Fibroblast of skin of scalp (primary cell): ENCODE data around the gene TMEM163.
"Not testable (repeated sequence)": the region's sequence is repeated elsewhere in the genome, so short reads cannot be mapped to it uniquely, and the experiment has no call there.

Experiments
- DNase-seq: peaks from one replicate; pipeline ENCODE4 v3.0.0-alpha.2; 2013

The TMEM163 gene

DNA sequence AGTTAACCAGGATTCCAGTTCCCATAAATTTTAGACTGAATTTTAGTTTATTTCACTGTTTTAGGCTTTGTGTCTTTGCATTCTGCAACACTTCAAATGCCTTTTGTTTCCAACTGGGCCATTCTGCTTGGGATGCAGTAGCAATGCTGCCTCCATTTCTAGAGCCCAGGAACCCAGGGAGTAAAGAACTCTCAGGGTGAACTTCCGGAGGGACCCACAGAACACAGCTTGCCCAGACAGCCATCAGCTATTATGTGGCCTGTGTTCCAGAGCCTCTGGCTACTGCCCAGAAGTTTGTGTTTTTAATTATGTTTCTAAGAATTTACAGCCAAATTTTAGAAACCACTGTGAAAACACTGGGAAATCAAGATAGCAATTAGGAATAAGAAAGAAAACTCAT, 145.1 kb downstream of the TMEM163 start:
- DNase-seq: no peak

DNA sequence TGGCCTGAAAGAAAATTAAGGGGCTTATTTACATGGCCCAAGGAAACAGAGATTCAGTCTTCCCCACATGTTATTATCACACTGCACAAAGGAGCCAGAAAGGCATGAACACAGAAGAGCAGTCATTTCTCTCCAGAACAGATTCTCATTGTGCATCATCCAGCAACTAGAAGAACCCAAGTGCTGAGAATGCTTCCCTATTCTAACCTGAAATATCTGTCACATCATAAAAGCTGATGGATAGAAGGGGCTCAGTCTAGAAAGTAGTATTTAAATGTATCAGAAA, 145.8 kb downstream of the TMEM163 start:
- no peak for DNase-seq

- DNase-seq: no peak
Measured at GRCh38 chr2:134572314-134573084, 146.3 kb downstream of the TMEM163 start.

DNA sequence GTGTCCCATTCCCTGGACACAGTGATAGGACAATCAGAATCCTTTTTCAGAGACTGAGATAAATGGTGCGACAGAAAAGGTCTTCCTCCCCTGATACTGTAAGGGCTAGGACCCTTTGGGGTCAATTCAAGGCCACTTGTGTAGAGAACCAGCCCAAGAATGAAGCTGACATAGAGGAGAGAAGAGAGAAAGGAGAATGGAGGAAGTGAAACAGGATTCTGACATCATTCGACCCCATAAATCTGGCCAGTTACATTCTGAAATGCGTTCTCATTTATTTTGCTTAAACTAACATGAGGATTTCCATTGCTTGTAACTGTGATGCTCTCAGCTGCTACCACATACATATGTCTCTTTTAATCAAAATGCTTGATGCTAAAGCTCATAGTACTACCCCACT, 148.1 kb downstream of the TMEM163 start:
- no peak for DNase-seq

DNA sequence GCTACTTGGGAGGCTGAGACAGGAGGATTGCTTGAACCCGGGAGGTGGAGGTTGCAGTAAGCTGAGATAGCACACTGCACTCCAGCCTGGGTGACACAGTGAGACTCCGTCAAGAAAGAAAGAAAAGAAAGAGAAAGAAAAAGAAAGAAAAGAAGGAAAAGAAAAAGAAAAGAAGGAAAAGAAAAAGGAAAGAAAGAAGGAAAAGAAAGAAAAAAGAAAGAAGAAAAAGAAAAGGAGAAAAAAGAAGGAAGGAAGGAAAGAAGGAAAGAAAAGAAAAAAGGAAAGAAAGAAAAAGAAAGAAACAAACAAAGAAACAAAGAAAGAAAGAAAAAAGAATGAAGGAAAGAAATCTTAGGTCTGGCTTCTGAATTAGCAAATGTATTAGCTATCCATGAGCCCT, 150.4 kb downstream of the TMEM163 start:
- no peak for DNase-seq

GRCh38 chr2:134567666-134568065, 151.1 kb downstream of the TMEM163 start:
- no peak for DNase-seq

- DNase-seq: not testable (repeated sequence)
Measured at GRCh38 chr2:134564955-134565354, 153.8 kb downstream of the TMEM163 start.

DNA sequence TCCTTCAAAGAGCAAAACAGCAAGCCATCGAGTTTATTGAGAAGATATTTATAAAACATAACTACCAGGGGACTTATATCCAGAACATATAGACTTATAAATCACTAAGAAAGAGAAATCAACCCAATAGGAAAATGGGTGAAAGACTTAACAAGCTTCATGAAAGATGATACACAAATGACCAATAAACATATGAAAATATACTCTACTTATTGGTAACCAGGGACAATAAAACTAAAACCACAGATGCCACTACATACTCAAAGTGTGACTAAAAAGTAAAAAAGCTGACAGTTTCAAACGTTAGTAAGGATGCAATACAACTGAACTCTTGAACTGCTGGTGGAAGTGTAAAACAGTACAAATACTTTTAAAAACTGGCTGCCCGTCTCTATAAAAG, 154.3 kb downstream of the TMEM163 start:
- no peak for DNase-seq

- DNase-seq: no peak
Measured at GRCh38 chr2:134558208-134558830, 160.5 kb downstream of the TMEM163 start.

- DNase-seq: no peak
Measured at GRCh38 chr2:134555411-134555810, 163.4 kb downstream of the TMEM163 start.

DNA sequence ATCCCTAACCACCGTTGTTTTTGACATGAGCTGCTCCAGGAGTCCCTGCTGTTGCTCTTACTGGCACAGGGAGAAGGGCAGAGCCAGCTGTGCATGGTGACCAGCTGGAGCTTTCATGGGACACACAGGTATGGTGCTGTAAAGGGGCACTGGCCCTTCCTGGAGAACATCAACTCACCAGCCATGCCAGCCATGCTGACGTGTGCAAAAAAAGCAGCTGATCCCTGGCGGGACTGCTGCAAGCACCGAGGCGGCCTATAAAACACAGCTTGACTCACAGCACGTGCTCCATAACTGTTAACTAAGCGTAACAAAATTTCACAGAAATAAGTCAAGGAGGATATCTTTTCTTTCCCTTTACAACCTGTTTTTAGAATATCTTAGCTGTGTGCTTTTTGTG, 165.1 kb downstream of the TMEM163 start:
- DNase-seq: no peak

- DNase-seq: no peak
Measured at GRCh38 chr2:134550566-134551164, 168.1 kb downstream of the TMEM163 start.

DNA sequence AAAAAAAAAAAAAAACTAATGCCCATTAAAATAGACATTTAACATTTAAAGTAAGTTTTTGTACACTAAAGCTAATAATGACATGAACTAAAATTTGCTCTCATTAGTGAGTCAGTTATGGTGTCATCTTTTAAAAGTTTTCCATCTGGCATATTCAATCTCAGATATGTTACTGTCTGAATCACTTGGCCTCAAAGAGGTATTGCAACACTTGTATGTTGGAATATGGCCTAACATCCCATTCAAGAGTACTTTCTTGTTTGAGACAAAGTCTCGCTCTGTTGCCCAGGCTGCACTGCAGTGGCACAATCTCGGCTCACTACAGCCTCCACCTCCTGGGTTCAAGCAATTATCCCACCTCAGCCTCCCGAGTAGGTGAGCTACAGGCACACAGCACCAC, 169.7 kb downstream of the TMEM163 start:
- DNase-seq: peak; percentile 50

DNA sequence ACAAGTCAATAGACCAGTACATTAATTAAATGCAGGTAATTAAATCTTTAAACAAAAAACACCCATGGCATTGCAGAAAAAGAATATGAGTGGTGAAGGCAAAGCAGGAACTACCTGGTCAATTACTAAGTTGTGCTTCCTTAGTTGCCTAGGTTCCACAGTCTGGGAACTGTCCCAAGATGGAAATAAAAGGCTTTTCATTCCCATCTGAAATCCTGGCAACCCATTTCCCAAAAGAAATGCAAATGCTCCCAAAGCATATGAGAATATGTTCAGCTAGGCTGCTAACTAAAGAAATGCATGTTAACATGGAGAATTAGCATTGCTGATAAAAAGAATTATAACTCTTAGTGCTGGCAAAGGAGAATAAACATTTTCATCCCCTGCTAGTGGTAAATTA, 177.8 kb downstream of the TMEM163 start:
- no peak for DNase-seq

- no peak for DNase-seq
Measured at GRCh38 chr2:134539981-134540380, 178.8 kb downstream of the TMEM163 start.

- DNase-seq: no peak
Measured at GRCh38 chr2:134537702-134538101, 181.1 kb downstream of the TMEM163 start.

DNA sequence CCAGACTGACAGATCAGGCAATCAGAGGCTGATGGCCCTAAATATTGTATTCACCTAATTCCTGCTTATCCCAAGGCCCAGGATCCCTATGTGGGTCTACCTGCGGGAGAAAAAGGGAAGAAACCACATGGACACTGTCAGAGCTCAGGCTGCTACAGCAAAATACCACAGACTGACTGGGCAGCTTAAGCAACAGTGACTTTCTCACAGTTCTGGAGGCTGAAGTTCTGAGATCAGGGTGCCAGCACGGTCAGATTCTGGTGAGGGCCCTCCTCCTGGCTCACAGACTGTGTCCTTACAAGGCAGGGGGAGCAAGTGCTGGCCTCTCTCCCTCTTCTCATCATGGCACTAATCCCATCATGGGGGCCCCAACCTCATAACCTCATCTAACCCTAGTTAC, 181.7 kb downstream of the TMEM163 start:
- no peak for DNase-seq

- no peak for DNase-seq
Measured at GRCh38 chr2:134536296-134536695, 182.5 kb downstream of the TMEM163 start.

DNA sequence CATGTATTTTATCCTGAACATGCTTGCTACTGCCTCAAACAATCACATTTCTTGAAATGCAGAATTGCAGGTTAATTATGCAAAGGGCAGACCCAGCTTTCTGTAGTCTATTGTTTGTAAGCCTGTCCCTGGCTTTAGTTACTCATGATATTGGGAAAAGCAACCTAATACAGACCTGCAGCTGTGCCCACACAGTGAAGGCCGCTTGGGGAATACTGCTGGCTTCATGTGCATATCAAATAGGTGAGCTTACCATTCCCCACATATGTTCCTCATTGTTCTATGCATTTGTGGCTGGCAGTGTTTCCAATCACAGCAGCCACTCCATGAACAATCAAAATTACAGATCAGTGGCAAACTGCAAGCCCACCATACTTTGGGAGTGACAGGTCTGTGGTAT, 186.3 kb downstream of the TMEM163 start:
- DNase-seq: no peak

- peak; percentile 88 for DNase-seq
Measured at GRCh38 chr2:134527381-134527780, 191.4 kb downstream of the TMEM163 start.

- DNase-seq: no peak
Measured at GRCh38 chr2:134522496-134523455, 196.0 kb downstream of the TMEM163 start.

DNA sequence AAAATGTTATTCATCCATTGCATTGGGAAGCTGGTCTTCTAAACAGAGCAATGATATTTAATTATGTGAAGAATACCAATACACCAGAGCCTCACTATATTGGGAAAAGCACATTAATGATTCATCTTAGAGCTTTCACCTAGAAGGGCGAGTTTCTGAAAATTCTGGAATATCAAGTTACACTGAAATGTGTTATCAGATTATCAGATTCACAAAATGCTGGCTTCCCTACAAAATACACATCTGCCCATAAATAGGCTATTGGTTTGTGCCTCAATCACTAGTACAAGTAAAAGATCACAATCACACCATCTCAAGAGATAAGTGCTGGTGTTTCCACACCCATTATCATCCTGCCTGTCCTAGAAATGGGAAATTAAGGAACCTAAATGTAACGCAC, 200.7 kb downstream of the TMEM163 start:
- no peak for DNase-seq

- DNase-seq: no peak
Measured at GRCh38 chr2:134515137-134515536, 203.7 kb downstream of the TMEM163 start.
